Activated gamma-delta T cell (primary cell): Measurements from ENCODE around the gene CROCC2.

ENCODE experiments used
- DNase-seq: peaks from one replicate; lab custom pipeline; 2025; lab: John Stamatoyannopoulos, UW

The CROCC2 gene

GRCh38 chr2:240999873-241000541 lies 93.9 kb downstream of the CROCC2 start:
- no peak for DNase-seq

DNA sequence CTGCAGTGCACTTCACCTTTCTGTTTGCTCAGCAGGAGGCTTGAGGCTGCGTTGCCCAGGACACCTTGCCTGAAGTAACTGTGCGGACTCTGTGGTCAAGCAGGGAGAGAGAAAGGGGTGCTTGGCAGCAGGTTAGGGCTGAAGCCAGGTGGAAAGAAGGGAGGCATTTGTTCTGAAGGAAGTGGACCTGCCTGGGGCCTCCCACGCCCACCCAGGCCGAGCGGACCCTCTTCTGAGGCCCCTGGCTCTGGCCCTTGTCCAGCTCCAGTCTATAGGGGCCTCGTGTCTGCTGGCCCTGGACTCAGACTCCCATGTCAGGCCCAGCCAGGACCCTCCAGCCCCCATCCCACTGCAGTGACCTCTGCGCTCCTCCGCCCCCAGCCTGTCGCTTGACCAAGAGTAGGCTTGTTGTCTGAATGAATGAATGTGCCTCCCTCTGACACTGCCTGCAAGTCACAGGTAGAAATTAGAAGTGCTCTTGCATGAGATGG lies 94.7 kb downstream of the CROCC2 start:
- no peak for DNase-seq

DNA sequence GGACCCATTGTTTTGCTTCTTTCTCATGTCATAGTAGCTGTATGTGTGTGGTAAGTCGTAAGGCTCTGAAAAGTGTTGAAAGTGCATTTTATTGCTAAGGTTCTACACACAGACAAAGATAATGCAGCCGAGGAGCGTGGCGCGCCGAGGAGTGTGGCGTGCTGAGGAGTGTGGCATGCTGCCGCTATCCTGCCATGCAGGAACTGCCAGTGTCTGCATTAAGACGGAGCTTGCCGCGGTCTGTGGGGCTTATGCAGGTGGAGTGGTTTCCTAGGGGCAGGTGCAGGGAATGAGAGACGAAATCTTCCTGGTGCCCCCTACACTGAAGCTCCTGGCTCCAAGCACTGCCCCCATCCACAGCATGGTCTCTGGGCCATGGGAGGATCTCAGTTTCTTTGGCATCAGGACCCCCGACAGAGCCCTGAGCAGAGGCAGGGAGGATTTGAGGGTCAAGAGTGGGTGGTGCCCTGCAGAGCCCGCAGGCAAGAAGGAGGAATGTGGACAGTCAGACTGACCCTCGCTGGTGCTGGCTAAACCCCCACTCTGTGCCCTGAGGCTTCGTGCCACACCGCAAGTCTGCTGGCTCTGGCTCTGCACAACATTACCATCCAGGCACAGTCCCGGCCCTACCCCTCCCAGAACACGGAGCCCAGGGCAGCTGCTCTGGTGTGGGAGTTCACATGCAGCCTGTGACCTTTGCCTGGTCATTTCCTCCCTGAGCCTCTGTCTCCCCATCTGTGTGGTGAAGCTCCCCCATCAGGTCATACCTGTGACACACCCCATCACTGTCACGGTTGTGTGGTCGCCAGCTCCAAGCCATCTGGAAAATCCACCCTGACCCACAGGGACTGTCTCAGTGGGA lies 95.5 kb downstream of the CROCC2 start:
- DNase-seq = no peak

GRCh38 chr2:241002275-241003046 lies 96.3 kb downstream of the CROCC2 start:
- no peak for DNase-seq

- no peak for DNase-seq
Measured at GRCh38 chr2:241003047-241003360, 96.9 kb downstream of the CROCC2 start.

DNA sequence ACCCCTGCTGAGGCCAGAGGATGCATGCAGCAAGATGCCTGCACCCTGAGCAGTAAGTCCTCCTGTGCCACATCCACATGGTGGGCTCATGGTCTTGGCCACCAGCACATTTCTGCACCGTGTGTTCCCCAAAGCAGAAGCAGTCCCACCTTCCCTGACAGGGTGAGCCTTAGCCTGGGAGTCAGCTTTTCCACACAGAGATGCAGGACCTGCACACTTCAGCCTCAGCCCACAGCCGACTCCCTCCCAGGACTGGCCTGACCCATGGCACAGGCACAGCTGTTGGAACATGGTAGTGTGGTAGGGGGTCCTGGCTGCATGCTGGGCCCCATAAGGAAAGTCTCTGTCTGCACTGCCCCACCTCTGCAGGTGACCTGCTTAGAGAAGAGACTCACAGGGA lies 97.2 kb downstream of the CROCC2 start:
- no peak for DNase-seq

GRCh38 chr2:241003830-241004564 lies 97.9 kb downstream of the CROCC2 start:
- no peak for DNase-seq

DNA sequence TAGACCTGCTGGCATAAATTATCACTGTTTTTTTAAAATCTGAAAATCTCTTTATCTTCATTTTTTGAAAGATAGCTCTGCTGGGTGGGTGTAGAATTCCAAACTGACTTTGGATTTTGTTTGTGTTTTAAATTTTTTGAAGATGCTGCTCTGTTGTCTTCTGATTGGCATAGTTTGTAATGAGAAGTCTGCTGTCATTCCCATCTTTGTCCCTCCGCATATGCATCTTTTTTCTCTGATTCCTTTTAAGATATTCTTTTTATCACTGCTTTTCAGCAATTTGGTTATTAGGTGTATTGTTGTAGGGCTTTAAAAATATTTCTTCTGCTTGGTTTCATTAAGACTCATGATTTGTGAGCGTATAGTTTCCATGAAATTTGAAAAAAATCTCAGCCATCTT lies 99.4 kb downstream of the CROCC2 start:
- no peak for DNase-seq

DNA sequence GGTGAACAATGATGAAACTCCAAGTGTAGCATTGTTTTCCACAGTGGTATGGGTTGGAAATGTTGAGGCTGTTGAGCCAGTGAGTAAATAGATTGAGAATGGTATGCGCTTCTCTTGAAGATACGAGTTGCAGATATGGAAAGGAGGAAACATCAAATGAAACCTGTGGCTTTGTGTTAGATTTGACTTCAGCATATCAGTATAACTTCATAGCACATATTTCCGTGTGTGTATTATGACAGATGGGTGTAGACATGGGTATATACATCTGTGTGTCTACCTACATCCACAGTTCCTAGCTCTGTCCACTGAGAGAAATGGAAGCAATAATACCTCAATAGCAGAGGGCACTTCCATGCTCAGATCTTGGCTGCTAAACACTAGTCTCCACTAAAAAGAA lies 100.3 kb downstream of the CROCC2 start:
- DNase-seq = no peak

GRCh38 chr2:241007111-241007510 lies 101.0 kb downstream of the CROCC2 start:
- no peak for DNase-seq

DNA sequence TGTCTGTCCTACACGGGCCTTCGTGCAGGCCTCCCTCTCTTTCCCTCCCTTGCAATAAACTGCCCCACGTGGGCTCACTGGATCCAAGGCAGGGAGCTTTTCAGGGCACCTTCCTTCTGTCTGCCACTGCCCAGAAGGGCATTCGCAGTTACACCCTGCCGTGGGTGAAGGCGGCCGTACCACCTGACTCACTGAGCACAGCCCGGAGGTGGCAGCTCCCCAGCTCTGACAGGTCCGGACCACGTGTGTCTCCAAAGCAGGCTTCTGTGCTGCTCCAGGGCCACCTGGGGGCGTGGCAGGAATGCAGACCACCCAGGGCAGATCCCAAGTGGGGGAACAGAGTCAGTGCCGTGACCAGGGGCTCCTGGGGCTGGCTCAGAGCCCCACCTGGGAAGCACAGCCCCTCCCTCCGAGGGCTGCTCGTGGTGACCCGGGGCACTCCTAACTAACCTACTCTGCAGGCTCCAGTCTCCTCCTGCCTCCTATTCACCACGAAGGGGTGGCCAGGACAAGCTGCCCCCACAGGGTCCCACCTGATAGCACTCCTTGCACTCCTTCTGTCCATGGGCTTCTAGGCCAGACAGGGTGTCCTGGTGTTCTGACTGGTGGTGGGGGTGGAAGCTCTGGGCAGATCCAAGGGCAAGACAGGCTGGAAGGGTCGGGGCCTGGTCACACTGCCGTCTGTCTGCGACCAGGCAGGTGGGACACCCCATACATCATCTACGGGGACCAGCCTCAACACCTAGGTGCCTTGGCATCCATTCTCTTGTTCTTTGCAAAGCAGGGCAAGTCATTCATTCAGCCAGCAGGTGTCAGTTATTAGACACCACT lies 102.0 kb downstream of the CROCC2 start:
- DNase-seq = no peak

- DNase-seq = no peak
Measured at GRCh38 chr2:241008711-241009121, 102.6 kb downstream of the CROCC2 start.

GRCh38 chr2:241009191-241009590 lies 103.1 kb downstream of the CROCC2 start:
- DNase-seq = no peak

GRCh38 chr2:241009601-241010530 lies 103.7 kb downstream of the CROCC2 start:
- DNase-seq = no peak

DNA sequence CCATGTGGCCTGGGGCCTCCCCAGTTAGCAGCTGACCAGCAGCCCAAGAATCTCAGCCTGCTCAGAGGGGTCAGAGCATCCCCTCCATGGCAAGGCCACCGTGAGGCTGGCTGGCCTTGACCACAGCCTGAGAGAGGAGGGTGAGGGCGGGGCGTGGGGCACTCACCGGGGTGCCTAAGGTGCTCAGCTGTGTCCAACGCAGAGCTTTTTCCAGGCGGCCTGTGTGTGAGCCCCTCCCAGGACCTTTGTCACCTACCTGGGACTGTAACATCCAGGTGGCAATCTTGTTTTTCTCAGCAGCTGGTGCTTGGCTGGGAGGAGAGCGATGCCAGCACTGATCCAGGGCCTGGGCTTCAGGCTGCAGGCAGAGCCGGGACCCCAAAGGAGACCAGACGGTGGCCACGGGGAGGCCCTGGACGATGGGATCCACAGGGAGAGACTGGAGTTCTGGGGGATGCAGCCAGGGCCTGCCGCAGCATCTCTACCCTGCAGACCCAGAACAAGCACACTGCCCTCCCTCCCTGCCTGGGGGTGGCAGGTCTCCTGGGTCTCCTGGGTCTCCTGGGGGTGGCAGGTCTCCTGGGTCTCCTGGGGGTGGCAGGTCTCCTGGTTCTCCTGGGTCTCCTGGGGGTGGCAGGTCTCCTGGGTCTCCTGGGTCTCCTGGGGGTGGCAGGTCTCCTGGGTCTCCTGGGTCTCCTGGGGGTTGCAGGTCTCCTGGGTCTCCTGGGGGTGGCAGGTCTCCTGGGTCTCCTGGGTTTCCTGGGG lies 104.6 kb downstream of the CROCC2 start:
- no peak for DNase-seq

DNA sequence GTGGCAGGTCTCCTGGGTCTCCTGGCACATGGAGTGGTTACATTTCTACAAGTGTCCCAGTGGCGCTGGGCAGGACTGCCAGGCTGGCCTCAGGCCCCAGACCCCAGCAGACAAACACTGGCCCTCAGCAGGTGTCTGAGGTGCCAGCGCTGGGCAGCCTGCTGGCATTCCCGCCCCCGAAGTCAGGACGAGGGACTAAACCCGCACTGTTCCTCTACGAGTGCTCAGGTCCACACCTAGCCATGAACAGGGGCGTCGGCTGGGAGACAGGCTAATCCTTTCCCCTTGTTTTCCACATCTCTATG lies 105.1 kb downstream of the CROCC2 start:
- no peak for DNase-seq

- no peak for DNase-seq
Measured at GRCh38 chr2:241011751-241012510, 105.8 kb downstream of the CROCC2 start.

- DNase-seq = no peak
Measured at GRCh38 chr2:241014224-241014623, 108.1 kb downstream of the CROCC2 start.

DNA sequence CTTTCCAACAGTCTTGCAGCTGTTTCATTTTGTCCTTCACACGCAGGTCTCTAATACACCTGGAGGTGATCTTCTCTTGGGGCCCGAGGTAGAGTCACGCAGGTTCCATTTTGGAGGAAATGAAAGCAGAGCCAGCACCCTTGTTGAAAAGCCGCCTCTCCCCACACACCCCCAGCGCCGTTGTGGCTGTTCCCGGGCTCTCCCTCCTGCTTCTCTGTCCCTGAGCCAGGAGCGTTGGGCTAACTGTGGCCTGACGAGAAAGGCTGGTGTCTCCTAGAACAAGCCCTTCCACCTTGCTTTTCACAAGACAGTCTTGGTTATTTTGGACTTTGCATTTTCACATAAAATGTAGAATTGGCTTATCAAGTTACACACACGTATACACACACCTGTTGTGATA lies 108.6 kb downstream of the CROCC2 start:
- DNase-seq = no peak
